ENCODE measurements around the gene FRMD7. TPM values are rescaled to one million over a fixed set of nuclear protein-coding genes. Genes with fewer than 3 reads are reported as not detected.

The FRMD7 gene
- polyA plus RNA-seq, 1 donor from 2014 or later: 0.54 TPM

DNA sequence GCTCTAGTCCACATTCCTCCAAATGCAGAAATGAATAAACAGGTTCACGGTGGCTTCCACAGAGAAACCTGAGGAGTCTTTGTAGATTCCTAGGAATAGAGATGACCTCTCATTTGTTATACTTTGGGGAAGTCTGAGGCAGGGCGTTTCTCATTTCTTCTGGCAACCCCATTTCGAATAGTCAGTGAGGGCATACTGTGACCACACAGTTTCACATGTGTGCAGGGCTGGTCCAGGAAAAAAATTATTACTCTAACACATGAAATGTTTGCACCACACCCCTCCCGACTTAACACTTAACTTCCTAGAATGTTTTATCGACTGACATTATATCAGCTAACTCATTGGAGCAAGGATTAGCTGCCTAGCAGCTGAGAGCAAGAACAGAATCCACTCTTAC lies 12.0 kb downstream of the FRMD7 start:
- no peaks in the 10 kb centered on the region for H3K9me3 ChIP-seq (ENCODE audit: low read length)
- no peaks in the 10 kb centered on the region for H4K20me1 ChIP-seq (ENCODE audit: insufficient read depth)
- H3K27ac ChIP-seq (ENCODE audit: low read length): no peak overlapping the region
- H2AFZ ChIP-seq (ENCODE audit: low read depth, low read length): no peak overlapping the region
- no peaks in the 10 kb centered on the region for H3K9me2 ChIP-seq (ENCODE audit: insufficient read depth, low read length)
- no peak overlapping the region for H3K4me3 ChIP-seq (ENCODE audit: low read length)
- H3K79me2 ChIP-seq (replicated peaks; ENCODE audit: insufficient read depth, low read length): no peaks in the 10 kb centered on the region
- no peak overlapping the region for H3K9ac ChIP-seq (ENCODE audit: low read length)
- no peaks in the 10 kb centered on the region for H3K27me3 ChIP-seq (ENCODE audit: insufficient read depth, low read depth, low read length)
- no peak overlapping the region for H3K4me2 ChIP-seq (ENCODE audit: low read length)
- no peak for TF ChIP-seq MXI1 (conservative IDR thresholded peaks at IDR 0.05; ENCODE audit: poor library complexity, severe bottlenecking)
- no peak for TF ChIP-seq RAD21 (conservative IDR thresholded peaks at IDR 0.05)
- no peak for TF ChIP-seq POLR2AphosphoS5 (IDR thresholded peaks at IDR 0.05)
- TF ChIP-seq TAF1 (IDR thresholded peaks at IDR 0.05; ENCODE audit: low read depth): no peak
- TF ChIP-seq, protein P1, sequence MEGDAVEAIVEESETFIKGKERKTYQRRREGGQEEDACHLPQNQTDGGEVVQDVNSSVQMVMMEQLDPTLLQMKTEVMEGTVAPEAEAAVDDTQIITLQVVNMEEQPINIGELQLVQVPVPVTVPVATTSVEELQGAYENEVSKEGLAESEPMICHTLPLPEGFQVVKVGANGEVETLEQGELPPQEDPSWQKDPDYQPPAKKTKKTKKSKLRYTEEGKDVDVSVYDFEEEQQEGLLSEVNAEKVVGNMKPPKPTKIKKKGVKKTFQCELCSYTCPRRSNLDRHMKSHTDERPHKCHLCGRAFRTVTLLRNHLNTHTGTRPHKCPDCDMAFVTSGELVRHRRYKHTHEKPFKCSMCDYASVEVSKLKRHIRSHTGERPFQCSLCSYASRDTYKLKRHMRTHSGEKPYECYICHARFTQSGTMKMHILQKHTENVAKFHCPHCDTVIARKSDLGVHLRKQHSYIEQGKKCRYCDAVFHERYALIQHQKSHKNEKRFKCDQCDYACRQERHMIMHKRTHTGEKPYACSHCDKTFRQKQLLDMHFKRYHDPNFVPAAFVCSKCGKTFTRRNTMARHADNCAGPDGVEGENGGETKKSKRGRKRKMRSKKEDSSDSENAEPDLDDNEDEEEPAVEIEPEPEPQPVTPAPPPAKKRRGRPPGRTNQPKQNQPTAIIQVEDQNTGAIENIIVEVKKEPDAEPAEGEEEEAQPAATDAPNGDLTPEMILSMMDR (IDR thresholded peaks at IDR 0.05; ENCODE audit: poor library complexity, severe bottlenecking): no peak
- TF ChIP-seq, protein P2, sequence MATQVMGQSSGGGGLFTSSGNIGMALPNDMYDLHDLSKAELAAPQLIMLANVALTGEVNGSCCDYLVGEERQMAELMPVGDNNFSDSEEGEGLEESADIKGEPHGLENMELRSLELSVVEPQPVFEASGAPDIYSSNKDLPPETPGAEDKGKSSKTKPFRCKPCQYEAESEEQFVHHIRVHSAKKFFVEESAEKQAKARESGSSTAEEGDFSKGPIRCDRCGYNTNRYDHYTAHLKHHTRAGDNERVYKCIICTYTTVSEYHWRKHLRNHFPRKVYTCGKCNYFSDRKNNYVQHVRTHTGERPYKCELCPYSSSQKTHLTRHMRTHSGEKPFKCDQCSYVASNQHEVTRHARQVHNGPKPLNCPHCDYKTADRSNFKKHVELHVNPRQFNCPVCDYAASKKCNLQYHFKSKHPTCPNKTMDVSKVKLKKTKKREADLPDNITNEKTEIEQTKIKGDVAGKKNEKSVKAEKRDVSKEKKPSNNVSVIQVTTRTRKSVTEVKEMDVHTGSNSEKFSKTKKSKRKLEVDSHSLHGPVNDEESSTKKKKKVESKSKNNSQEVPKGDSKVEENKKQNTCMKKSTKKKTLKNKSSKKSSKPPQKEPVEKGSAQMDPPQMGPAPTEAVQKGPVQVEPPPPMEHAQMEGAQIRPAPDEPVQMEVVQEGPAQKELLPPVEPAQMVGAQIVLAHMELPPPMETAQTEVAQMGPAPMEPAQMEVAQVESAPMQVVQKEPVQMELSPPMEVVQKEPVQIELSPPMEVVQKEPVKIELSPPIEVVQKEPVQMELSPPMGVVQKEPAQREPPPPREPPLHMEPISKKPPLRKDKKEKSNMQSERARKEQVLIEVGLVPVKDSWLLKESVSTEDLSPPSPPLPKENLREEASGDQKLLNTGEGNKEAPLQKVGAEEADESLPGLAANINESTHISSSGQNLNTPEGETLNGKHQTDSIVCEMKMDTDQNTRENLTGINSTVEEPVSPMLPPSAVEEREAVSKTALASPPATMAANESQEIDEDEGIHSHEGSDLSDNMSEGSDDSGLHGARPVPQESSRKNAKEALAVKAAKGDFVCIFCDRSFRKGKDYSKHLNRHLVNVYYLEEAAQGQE (IDR thresholded peaks at IDR 0.05; ENCODE audit: borderline replicate concordance): no peak
- TF ChIP-seq SMC3 (conservative IDR thresholded peaks at IDR 0.05; ENCODE audit: poor library complexity): no peak
- no peak for TF ChIP-seq EP300 (conservative IDR thresholded peaks at IDR 0.05; ENCODE audit: poor library complexity, severe bottlenecking)
- no peak for TF ChIP-seq EZH2 (IDR thresholded peaks at IDR 0.05; ENCODE audit: borderline replicate concordance, insufficient read depth, low read length, poor library complexity, severe bottlenecking)
- no peaks in the 10 kb centered on the region for H3F3A ChIP-seq (ENCODE audit: insufficient read depth, low read length, poor library complexity, severe bottlenecking)
- H3K36me3 ChIP-seq (ENCODE audit: insufficient read depth, low read length): no peaks in the 10 kb centered on the region

DNA sequence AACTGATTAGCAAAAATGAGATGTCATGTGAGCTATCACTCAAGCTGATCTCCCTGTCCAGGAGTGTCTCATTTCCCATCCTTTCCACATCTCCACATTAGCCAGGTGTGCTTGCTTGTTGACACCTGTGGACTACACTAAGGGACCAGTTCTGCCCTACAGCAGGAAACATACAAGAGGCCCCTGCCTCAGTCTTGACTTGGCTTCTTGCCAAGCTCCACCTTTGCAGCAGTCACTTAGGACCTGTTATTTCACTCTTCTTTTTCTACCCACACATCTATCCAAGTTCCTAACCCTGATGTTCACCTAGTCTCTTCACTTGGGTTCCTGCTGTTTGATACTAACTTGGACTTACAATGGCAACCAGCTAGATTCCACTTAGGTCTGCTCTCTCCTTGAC lies 13.2 kb downstream of the FRMD7 start:
- no peaks in the 10 kb centered on the region for H3K9me2 ChIP-seq (ENCODE audit: insufficient read depth, low read length)
- no peaks in the 10 kb centered on the region for H3F3A ChIP-seq (ENCODE audit: insufficient read depth, low read length, poor library complexity, severe bottlenecking)
- no peak overlapping the region for H3K27ac ChIP-seq (ENCODE audit: low read length)
- H2AFZ ChIP-seq (ENCODE audit: low read depth, low read length): no peak overlapping the region
- H3K4me2 ChIP-seq (ENCODE audit: low read length): no peak overlapping the region
- H3K36me3 ChIP-seq (ENCODE audit: insufficient read depth, low read length): no peaks in the 10 kb centered on the region
- no peaks in the 10 kb centered on the region for H4K20me1 ChIP-seq (ENCODE audit: insufficient read depth)
- H3K9me3 ChIP-seq (ENCODE audit: low read length): no peaks in the 10 kb centered on the region
- H3K79me2 ChIP-seq (replicated peaks; ENCODE audit: insufficient read depth, low read length): no peaks in the 10 kb centered on the region
- TF ChIP-seq MXI1 (conservative IDR thresholded peaks at IDR 0.05; ENCODE audit: poor library complexity, severe bottlenecking) (no peak), SMC3 (conservative IDR thresholded peaks at IDR 0.05; ENCODE audit: poor library complexity) (no peak), EP300 (conservative IDR thresholded peaks at IDR 0.05; ENCODE audit: poor library complexity, severe bottlenecking) (no peak), EZH2 (IDR thresholded peaks at IDR 0.05; ENCODE audit: borderline replicate concordance, insufficient read depth, low read length, poor library complexity, severe bottlenecking) (no peak), TAF1 (IDR thresholded peaks at IDR 0.05; ENCODE audit: low read depth) (no peak), POLR2AphosphoS5 (IDR thresholded peaks at IDR 0.05) (no peak), RAD21 (conservative IDR thresholded peaks at IDR 0.05) (no peak)
- TF ChIP-seq, protein P1 (IDR thresholded peaks at IDR 0.05; ENCODE audit: poor library complexity, severe bottlenecking): no peak
- TF ChIP-seq, protein P2 (IDR thresholded peaks at IDR 0.05; ENCODE audit: borderline replicate concordance): no peak
- no peak overlapping the region for H3K4me3 ChIP-seq (ENCODE audit: low read length)
- H3K9ac ChIP-seq (ENCODE audit: low read length): no peak overlapping the region
- H3K27me3 ChIP-seq (ENCODE audit: insufficient read depth, low read depth, low read length): no peaks in the 10 kb centered on the region
